UCSD-AML1 (cell line): Measurements from ENCODE around the gene PTGER4.
A peak's percentile ranks its signal among the peaks of the same experiment; 100 is the strongest.
"Not testable (repeated sequence)": the region's sequence is repeated elsewhere in the genome, so short reads cannot be mapped to it uniquely, and the experiment has no call there.

Experiments
- DNase-seq: peaks from one replicate; lab custom pipeline; 2025; ENCODE audit not compliant: unreplicated experiment; lab: John Stamatoyannopoulos, UW

PTGER4 gene

GRCh38 chr5:40688996-40689395, 9.3 kb downstream of the PTGER4 start:
- DNase-seq, result no peak

GRCh38 chr5:40689438-40689837, 9.7 kb downstream of the PTGER4 start:
- no peak for DNase-seq

GRCh38 chr5:40690267-40690666, 10.6 kb downstream of the PTGER4 start:
- no peak for DNase-seq

- DNase-seq, result no peak
Observed at GRCh38 chr5:40691894-40692293, 12.2 kb downstream of the PTGER4 start.

GRCh38 chr5:40694433-40694832, 14.7 kb downstream of the PTGER4 start:
- no peak for DNase-seq

GRCh38 chr5:40700116-40700782, 20.5 kb downstream of the PTGER4 start:
- no peak for DNase-seq

GRCh38 chr5:40702027-40702426, 22.3 kb downstream of the PTGER4 start:
- DNase-seq, result not testable (repeated sequence)

- not testable (repeated sequence) for DNase-seq
Observed at GRCh38 chr5:40705484-40705883, 25.8 kb downstream of the PTGER4 start.

GRCh38 chr5:40710575-40710974, 30.9 kb downstream of the PTGER4 start:
- DNase-seq, result not testable (repeated sequence)

GRCh38 chr5:40714001-40714400, 34.3 kb downstream of the PTGER4 start:
- DNase-seq, result no peak

GRCh38 chr5:40716000-40716399, 36.3 kb downstream of the PTGER4 start:
- no peak for DNase-seq

GRCh38 chr5:40716590-40716989, 36.9 kb downstream of the PTGER4 start:
- no peak for DNase-seq

- DNase-seq, result no peak
Observed at GRCh38 chr5:40717281-40717680, 37.6 kb downstream of the PTGER4 start.

GRCh38 chr5:40720069-40720468, 40.4 kb downstream of the PTGER4 start:
- DNase-seq, result no peak

- not testable (repeated sequence) for DNase-seq
Observed at GRCh38 chr5:40722497-40722911, 42.8 kb downstream of the PTGER4 start.

- DNase-seq, result peak; percentile 16
Observed at GRCh38 chr5:40733434-40733833, 53.7 kb downstream of the PTGER4 start.

GRCh38 chr5:40733879-40734563, 54.3 kb downstream of the PTGER4 start:
- no peak for DNase-seq

- DNase-seq, result no peak
Observed at GRCh38 chr5:40734986-40735385, 55.3 kb downstream of the PTGER4 start.

GRCh38 chr5:40735609-40736008, 55.9 kb downstream of the PTGER4 start:
- DNase-seq, result no peak

GRCh38 chr5:40736103-40736875, 56.6 kb downstream of the PTGER4 start:
- DNase-seq, result no peak

- no peak for DNase-seq
Observed at GRCh38 chr5:40738502-40738901, 58.8 kb downstream of the PTGER4 start.
